Hepatocyte (in vitro differentiated cells): ENCODE results near the gene SOX6. TPM values are rescaled to one million over a fixed set of nuclear protein-coding genes. Genes with fewer than 3 reads are reported as not detected.

Source experiments
- DNase-seq: peaks from one replicate; pipeline ENCODE4 v3.0.0-alpha.2; 2016; ENCODE audit warnings: low spot score
- H2AFZ ChIP-seq: fragments of 200-600 bp; sonication (generic); 2 replicates; pipeline ENCODE4 v1.6.0; 2016; ENCODE audit warnings: antibody characterized with exemption, mild to moderate bottlenecking
- H3K27ac ChIP-seq: fragments of 200-600 bp; sonication (generic); 2 replicates; pipeline ENCODE4 v1.5.1; 2016; ENCODE audit warnings: mild to moderate bottlenecking
- H3K27me3 ChIP-seq: fragments of 200-600 bp; sonication (generic); 2 replicates; pipeline ENCODE4 v1.6.1; 2016
- H3K36me3 ChIP-seq: fragments of 200-600 bp; sonication (generic); replicated peaks from 2 replicates; pipeline ENCODE4 v1.5.1; 2016; ENCODE audit warnings: low read depth; ENCODE audit not compliant: insufficient read depth
- H3K4me1 ChIP-seq: fragments of 200-600 bp; sonication (generic); 2 replicates; pipeline ENCODE4 v1.5.1; 2016; ENCODE audit warnings: mild to moderate bottlenecking, moderate library complexity; ENCODE audit not compliant: insufficient read depth
- H3K4me2 ChIP-seq: fragments of 200-600 bp; sonication (generic); 2 replicates; pipeline ENCODE4 v1.6.0; 2016
- H3K4me3 ChIP-seq: fragments of 200-600 bp; sonication (generic); 2 replicates; pipeline ENCODE4 v1.5.1; 2016; ENCODE audit warnings: mild to moderate bottlenecking
- H3K79me2 ChIP-seq: fragments of 200-600 bp; sonication (generic); 2 replicates; pipeline ENCODE4 v1.6.0; 2017; ENCODE audit warnings: mild to moderate bottlenecking
- H3K9me2 ChIP-seq: fragments of 200-600 bp; sonication (generic); replicated peaks from 2 replicates; pipeline ENCODE4 v1.6.0; 2017; ENCODE audit warnings: mild to moderate bottlenecking; ENCODE audit not compliant: insufficient read depth
- H3K9me3 ChIP-seq: fragments of 200-600 bp; sonication (generic); 2 replicates; pipeline ENCODE4 v1.5.1; 2016; ENCODE audit warnings: low read depth, mild to moderate bottlenecking
- H4K20me1 ChIP-seq: fragments of 200-600 bp; sonication (generic); 2 replicates; pipeline ENCODE4 v1.6.0; 2016; ENCODE audit warnings: mild to moderate bottlenecking; ENCODE audit not compliant: insufficient read depth, poor library complexity, severe bottlenecking
- EZH2 ChIP-seq: fragments of 200-600 bp; sonication (generic); IDR thresholded peaks from 2 replicates; pipeline ENCODE4 v1.6.1; 2016; ENCODE audit warnings: antibody characterized with exemption, mild to moderate bottlenecking, borderline replicate concordance
- EZH2phosphoT487 ChIP-seq: fragments of 200-600 bp; sonication (generic); IDR thresholded peaks from one replicate; pipeline ENCODE4 v1.6.1; 2018; ENCODE audit warnings: antibody characterized with exemption, mild to moderate bottlenecking, low read depth, moderate library complexity; ENCODE audit not compliant: unreplicated experiment, severe bottlenecking
- WGBS: methylation state at CpG from one replicate; pipeline ENCODE4 v1.1.6; 2016; ENCODE audit warnings: low lambda C conversion rate; ENCODE audit errors: missing lambda C conversion rate; 5-methylcytosine and 5-hydroxymethylcytosine counted together
- polyA plus RNA-seq: library from polyadenylated mRNA; unstranded; fragments of >200 nt; fragmentation: Nextera tagmentation; extraction: Ambion mirVana; gene quantifications from 2 replicates; pipeline ENCODE4 v1.2.1, GENCODE V29; 2016
- total RNA-seq: library from RNA; depleted of rRNA; stranded (reverse); fragments of >200 nt; gene quantifications from 2 replicates; pipeline ENCODE4 v1.2.3, GENCODE V29; 2014
- TF ChIP-seq, protein P1 (sequence below): fragments of 200-600 bp; sonication (generic); IDR thresholded peaks from 2 replicates; pipeline ENCODE4 v1.5.1; 2016; ENCODE audit warnings: antibody characterized with exemption, mild to moderate bottlenecking; ENCODE audit not compliant: poor library complexity

Gene SOX6
- 75.7 and 90.4 TPM in 2 replicates for total RNA-seq
- 23.2 and 25.9 TPM in 2 replicates for polyA plus RNA-seq

DNA sequence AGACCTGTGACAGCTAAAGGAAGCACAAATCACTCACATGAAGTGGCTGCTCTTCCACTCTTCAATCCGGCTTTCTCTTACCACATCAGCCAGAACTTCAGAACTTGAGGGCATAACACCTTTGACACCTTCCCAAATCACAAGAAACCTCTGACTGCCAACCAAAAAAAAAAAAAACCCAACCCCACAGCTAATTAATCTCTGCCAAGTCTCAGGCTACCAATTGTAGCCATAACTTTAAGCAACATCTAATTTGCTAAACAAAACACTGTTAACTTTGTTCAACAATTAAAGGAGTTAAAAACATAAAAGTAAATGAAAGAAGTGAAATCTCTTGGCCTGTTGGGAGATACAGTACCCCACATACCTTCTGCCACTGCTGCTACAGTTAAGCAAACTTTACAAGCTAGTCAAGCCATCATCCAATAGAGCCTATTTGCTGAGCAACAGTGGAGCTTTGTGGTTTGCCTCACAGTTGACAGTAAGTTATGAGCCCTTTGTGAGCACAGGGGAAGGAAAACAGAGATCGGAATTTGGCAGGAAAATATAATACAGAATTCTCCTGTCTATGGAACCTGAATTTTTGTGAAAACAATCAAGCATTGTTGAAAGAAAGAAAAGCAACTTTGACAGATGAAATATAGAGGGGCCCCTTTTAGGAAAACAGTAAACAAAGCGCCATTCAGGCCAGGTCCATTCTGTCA lies at the start of gene SOX6:
Gene SOX6 (minus strand): TSS at position 490 of the 704 bp plus-strand sequence. CDS start 15,298 bp downstream, outside the sequence.
- Histone ChIP-seq H3K4me3 (no peak within 1 kb of the TSS), H3K4me1 (peaks cover 54% of the 10 kb centered on the region), H3K27ac (peak within 1 kb of the TSS; percentile 34), H4K20me1 (no peaks in the 10 kb centered on the region), H3K79me2 (peaks cover 66% of the 10 kb centered on the region), H3K9me3 (no peaks in the 10 kb centered on the region), H2AFZ (no peak within 1 kb of the TSS), H3K36me3 (no peaks in the 10 kb centered on the region), H3K27me3 (no peaks in the 10 kb centered on the region), H3K9me2 (no peaks in the 10 kb centered on the region), H3K4me2 (peak within 1 kb of the TSS; percentile 33)
- no peak for TF ChIP-seq EZH2
- no peak for TF ChIP-seq EZH2phosphoT487
- TF ChIP-seq, protein P1, sequence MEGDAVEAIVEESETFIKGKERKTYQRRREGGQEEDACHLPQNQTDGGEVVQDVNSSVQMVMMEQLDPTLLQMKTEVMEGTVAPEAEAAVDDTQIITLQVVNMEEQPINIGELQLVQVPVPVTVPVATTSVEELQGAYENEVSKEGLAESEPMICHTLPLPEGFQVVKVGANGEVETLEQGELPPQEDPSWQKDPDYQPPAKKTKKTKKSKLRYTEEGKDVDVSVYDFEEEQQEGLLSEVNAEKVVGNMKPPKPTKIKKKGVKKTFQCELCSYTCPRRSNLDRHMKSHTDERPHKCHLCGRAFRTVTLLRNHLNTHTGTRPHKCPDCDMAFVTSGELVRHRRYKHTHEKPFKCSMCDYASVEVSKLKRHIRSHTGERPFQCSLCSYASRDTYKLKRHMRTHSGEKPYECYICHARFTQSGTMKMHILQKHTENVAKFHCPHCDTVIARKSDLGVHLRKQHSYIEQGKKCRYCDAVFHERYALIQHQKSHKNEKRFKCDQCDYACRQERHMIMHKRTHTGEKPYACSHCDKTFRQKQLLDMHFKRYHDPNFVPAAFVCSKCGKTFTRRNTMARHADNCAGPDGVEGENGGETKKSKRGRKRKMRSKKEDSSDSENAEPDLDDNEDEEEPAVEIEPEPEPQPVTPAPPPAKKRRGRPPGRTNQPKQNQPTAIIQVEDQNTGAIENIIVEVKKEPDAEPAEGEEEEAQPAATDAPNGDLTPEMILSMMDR, result peak; percentile 26
- WGBS, result 50% methylated on average over 3 of the region's 3 CpGs
- DNase-seq, result peak; percentile 52

DNA sequence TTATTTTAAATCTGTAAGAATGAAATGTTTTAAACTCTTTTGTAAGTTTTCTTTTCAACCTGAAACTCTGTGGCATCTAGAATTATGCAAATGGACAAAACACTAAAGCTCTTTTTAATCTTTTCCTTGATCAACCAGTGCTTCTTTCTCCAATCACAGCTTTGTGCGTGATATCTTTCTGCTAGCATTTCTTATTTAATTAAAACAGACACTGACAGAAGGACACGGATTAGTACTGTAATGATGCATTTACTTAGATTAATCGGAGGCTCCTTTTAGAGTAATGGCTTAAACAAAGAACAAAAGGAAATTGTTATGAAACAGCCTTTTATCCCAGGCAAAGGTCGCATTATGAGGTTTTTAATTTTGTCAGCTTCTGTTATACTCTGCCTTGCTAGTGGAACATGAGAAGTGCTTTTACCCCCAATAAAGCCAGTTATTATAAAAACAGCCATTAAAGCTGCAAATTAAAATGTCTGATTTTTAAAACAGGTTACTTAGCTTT lies 48.5 kb upstream of the SOX6 start:
- Histone ChIP-seq H3K27ac (no peak overlapping the region), H3K36me3 (no peaks in the 10 kb centered on the region), H3K27me3 (no peaks in the 10 kb centered on the region), H3K9me2 (no peaks in the 10 kb centered on the region), H3K79me2 (no peaks in the 10 kb centered on the region), H3K9me3 (no peaks in the 10 kb centered on the region), H3K4me2 (peak overlapping the region; percentile 64), H3K4me3 (no peak overlapping the region), H2AFZ (no peak overlapping the region), H4K20me1 (no peaks in the 10 kb centered on the region), H3K4me1 (peaks cover 25% of the 10 kb centered on the region)
- DNase-seq, result no peak
- WGBS, result 59% methylated on average over 4 of the region's 4 CpGs
- TF ChIP-seq EZH2phosphoT487 (no peak), EZH2 (no peak)
- TF ChIP-seq, protein P1, result no peak

DNA sequence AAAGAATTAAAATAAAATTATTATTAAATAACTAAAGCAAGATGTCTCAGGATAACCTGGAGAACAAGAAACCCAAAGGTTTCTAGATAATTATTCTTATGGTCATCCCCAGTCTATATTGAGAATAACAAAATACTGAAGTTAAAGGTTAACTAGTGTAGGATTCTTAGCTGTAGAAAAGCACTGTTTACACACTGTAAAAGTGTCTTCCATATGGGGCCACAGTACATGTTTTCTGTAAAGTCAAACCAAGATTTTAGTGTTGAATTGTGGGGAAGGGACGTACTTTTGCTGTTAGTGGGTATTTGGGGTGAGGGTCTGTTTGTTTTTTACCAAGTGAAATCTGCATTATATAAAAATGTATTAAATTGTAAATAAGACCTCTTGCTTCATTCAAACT lies 47.5 kb upstream of the SOX6 start:
- WGBS, result 55% methylated on average over 1 of the region's 1 CpG

More for the DNA sequence above, 47.5 kb upstream of the SOX6 start:
- H3K4me2 ChIP-seq, result peak overlapping the region; percentile 64
- H3K79me2 ChIP-seq, result no peaks in the 10 kb centered on the region
- no peaks in the 10 kb centered on the region for H4K20me1 ChIP-seq
- no peak for DNase-seq
- no peaks in the 10 kb centered on the region for H3K9me2 ChIP-seq
- H3K4me1 ChIP-seq, result peaks cover 25% of the 10 kb centered on the region
- H3K36me3 ChIP-seq, result no peaks in the 10 kb centered on the region
- H3K9me3 ChIP-seq, result no peaks in the 10 kb centered on the region
- TF ChIP-seq, protein P1, result no peak
- TF ChIP-seq EZH2phosphoT487 (no peak), EZH2 (no peak)
- H2AFZ ChIP-seq, result no peak overlapping the region
- no peak overlapping the region for H3K4me3 ChIP-seq
- H3K27me3 ChIP-seq, result no peaks in the 10 kb centered on the region
- no peak overlapping the region for H3K27ac ChIP-seq
